HepG2 (cell line): ENCODE results near the gene CEP250. TPM values are rescaled to one million over a fixed set of nuclear protein-coding genes. Genes with fewer than 3 reads are reported as not detected.

Experiments used
- ATF2 ChIP-seq: sonication (generic); formaldehyde crosslinking; IDR thresholded peaks from 2 replicates; pipeline ENCODE4 v1.4.0; 2020; ENCODE audit warnings: missing genetic modification reagents
- BRCA1 ChIP-seq: sonication (generic); formaldehyde crosslinking; IDR thresholded peaks from 2 replicates; pipeline ENCODE4 v1.4.0; 2020; ENCODE audit warnings: missing genetic modification reagents
- GATAD2A ChIP-seq: IDR thresholded peaks from 2 replicates; pipeline ENCODE4 v1.6.1; 2016
- HMGA1 ChIP-seq: sonication (generic); formaldehyde crosslinking; conservative IDR thresholded peaks from 2 replicates; pipeline ENCODE4 v1.4.0; 2020; ENCODE audit warnings: missing genetic modification reagents
- HOXD1 ChIP-seq: sonication (generic); formaldehyde crosslinking; IDR thresholded peaks from 2 replicates; pipeline ENCODE4 v1.5.0; 2020; ENCODE audit warnings: missing genetic modification reagents
- KLF16 ChIP-seq, 2 experiments: sonication (generic) in 1 of 2; formaldehyde crosslinking in 1 of 2; IDR thresholded peaks; 2 replicates each; pipeline versions ENCODE4 v1.6.1 to v1.8.0; 2016 to 2023; ENCODE audit warnings: missing genetic modification reagents in 2 of 2, missing compliant biosample characterization in 1 of 2
- MTF2 ChIP-seq: sonication (generic); formaldehyde crosslinking; IDR thresholded peaks from 2 replicates; pipeline ENCODE4 v1.5.0; 2020; ENCODE audit warnings: missing genetic modification reagents, borderline replicate concordance
- NCOA1 ChIP-seq: sonication (generic); formaldehyde crosslinking; IDR thresholded peaks from 2 replicates; pipeline ENCODE4 v1.9.0; 2021; ENCODE audit warnings: missing genetic modification reagents
- NFE2L1 ChIP-seq: sonication (generic); formaldehyde crosslinking; IDR thresholded peaks from 2 replicates; pipeline ENCODE4 v1.4.0; 2020; ENCODE audit warnings: missing genetic modification reagents, mild to moderate bottlenecking, borderline replicate concordance
- NFYB ChIP-seq: sonication (generic); formaldehyde crosslinking; IDR thresholded peaks from 2 replicates; pipeline ENCODE4 v1.4.0; 2020; ENCODE audit warnings: missing genetic modification reagents
- PCBP1 ChIP-seq: fragments of 200-400 bp; formaldehyde crosslinking; IDR thresholded peaks from 2 replicates; pipeline ENCODE4 v1.6.1; 2017; ENCODE audit warnings: mild to moderate bottlenecking, low read depth, low read length, borderline replicate concordance
- RORA ChIP-seq: sonication (generic); formaldehyde crosslinking; IDR thresholded peaks from 2 replicates; pipeline ENCODE4 v1.5.0; 2020; ENCODE audit warnings: mild to moderate bottlenecking, missing genetic modification reagents, moderate library complexity
- SIX4 ChIP-seq: sonication (generic); formaldehyde crosslinking; IDR thresholded peaks from 2 replicates; pipeline ENCODE4 v1.4.0; 2020; ENCODE audit warnings: missing genetic modification reagents
- TBX2 ChIP-seq: sonication (generic); formaldehyde crosslinking; IDR thresholded peaks from 2 replicates; pipeline ENCODE4 v1.5.0; 2020; ENCODE audit warnings: missing genetic modification reagents, mild to moderate bottlenecking, borderline replicate concordance
- THAP7 ChIP-seq: sonication (generic); formaldehyde crosslinking; IDR thresholded peaks from 2 replicates; pipeline ENCODE4 v1.8.1; 2023; ENCODE audit warnings: mild to moderate bottlenecking, missing genetic modification reagents
- ZBTB3 ChIP-seq: sonication (generic); formaldehyde crosslinking; IDR thresholded peaks from 2 replicates; pipeline ENCODE4 v1.4.0; 2020; ENCODE audit warnings: low read depth, mild to moderate bottlenecking, moderate library complexity, missing genetic modification reagents, borderline replicate concordance
- ZNF407 ChIP-seq: sonication (generic); formaldehyde crosslinking; IDR thresholded peaks from one replicate; pipeline ENCODE4 v1.5.1; 2020; ENCODE audit warnings: mild to moderate bottlenecking, missing genetic modification reagents; ENCODE audit errors: not compliant biosample characterization
- ZNF44 ChIP-seq: sonication (generic); formaldehyde crosslinking; IDR thresholded peaks from 2 replicates; pipeline ENCODE4 v1.5.1; 2020; ENCODE audit warnings: mild to moderate bottlenecking, missing genetic modification reagents
- ZNF644 ChIP-seq: IDR thresholded peaks from 2 replicates; pipeline ENCODE4 v1.6.1; 2016; ENCODE audit warnings: low read depth
- ZSCAN9 ChIP-seq: IDR thresholded peaks from 2 replicates; pipeline ENCODE4 v1.6.1; 2016; ENCODE audit warnings: borderline replicate concordance
- polyA plus RNA-seq, 8 experiments: library from polyadenylated mRNA; depleted of rRNA in 3 of 8; stranded (reverse) in 7 of 8; unstranded in 1 of 8; fragments of >200 nt; fragmentation: Illumina TruSeq in 4 of 8; extraction: Trizol in 4 of 8; gene quantifications; 2 replicates each; pipeline versions ENCODE4 v1.2.1 to v1.2.3, GENCODE V29; 2011 to 2016; ENCODE audit warnings: low read depth in 4 of 8, missing spikeins in 1 of 8, mixed read lengths in 1 of 8; ENCODE audit not compliant: insufficient read depth in 1 of 8
- total RNA-seq, 5 experiments: library from RNA; depleted of rRNA; stranded (reverse); fragments of >200 nt; fragmentation: Illumina TruSeq; extraction: Trizol; gene quantifications; 2 replicates each; pipeline ENCODE4 v1.2.3, GENCODE V29; 2016; ENCODE audit warnings: low read depth in 1 of 5

CEP250 gene
- total and polyA plus RNA-seq, 2 of the 13 experiments (the other 11 are each of a cell fraction or from before 2014, with no cell fraction given), result 28.8 to 55.3 TPM

GRCh38 chr20:35454881-35455609, at the start of gene CEP250 (continued):
- TF ChIP-seq PCBP1 (no peak), NFYB (peak; percentile 64), BRCA1 (no peak), SIX4 (no peak; the same call in 1 of the 2 replicates), THAP7 (CRISPR knock-in tag) (peak; percentile 92), TBX2 (CRISPR knock-in tag) (peak; percentile 90), HOXD1 (CRISPR knock-in tag) (peak; percentile 54; the same call in 1 of the 2 replicates), ZSCAN9 (CRISPR knock-in tag) (peak; percentile 83; the same call in 1 of the 2 replicates), MTF2 (CRISPR knock-in tag) (peak; percentile 99), ZNF644 (CRISPR knock-in tag) (no peak), NFE2L1 (peak; percentile 96; the same call in 1 of the 2 replicates), NCOA1 (peak; percentile 94), ZNF407 (peak; percentile 95), HMGA1 (no peak), KLF16 (CRISPR knock-in tag; IDR thresholded peaks at IDR 0.05) (peak; percentile 81 to 86; a peak in 3 of 4 replicates), RORA (CRISPR knock-in tag) (0 out of 2 replicates have a peak, but pooled peaks have one; percentile 73), ATF2 (CRISPR knock-in tag) (peak; percentile 73; the same call in 1 of the 2 replicates), ZNF44 (CRISPR knock-in tag) (peak; percentile 69), ZBTB3 (CRISPR knock-in tag) (peak; percentile 94), GATAD2A (CRISPR knock-in tag) (peak; percentile 73; the same call in 1 of the 2 replicates)
